GM18907 (cell line): ENCODE measurements around the gene AGT.
"Not testable (repeated sequence)": the region's sequence is repeated elsewhere in the genome, so short reads cannot be mapped to it uniquely, and the experiment has no call there.

ENCODE experiments used
- ATAC-seq: cut with Tn5 transposase; IDR thresholded peaks from one replicate; pipeline ENCODE4 v1.9.1; 2021; ENCODE audit warnings: mild to moderate bottlenecking, moderate library complexity; ENCODE audit not compliant: unreplicated experiment

AGT gene

GRCh38 chr1:230694464-230694863 lies 19.5 kb downstream of the AGT start:
- no peak for ATAC-seq

DNA sequence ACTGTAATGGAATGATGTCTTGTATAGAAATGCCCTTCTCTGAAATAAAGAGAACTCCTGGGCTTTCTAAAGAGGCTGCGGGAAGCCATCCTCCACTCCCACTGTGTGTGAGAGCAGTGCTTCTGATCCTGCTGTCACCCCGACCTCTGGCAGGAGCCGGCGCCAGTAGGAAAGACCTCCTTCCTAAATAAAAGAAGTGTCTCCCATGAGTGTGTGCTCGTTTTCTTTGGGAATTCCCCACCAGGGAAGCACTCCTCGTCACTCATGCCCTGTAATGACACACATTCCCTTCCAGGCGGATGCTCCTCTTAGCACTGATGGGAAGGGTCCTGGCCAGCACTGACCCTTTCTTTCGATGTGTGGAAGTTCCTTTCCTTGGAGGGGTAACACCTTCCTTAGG lies 20.1 kb downstream of the AGT start:
- ATAC-seq: no peak

DNA sequence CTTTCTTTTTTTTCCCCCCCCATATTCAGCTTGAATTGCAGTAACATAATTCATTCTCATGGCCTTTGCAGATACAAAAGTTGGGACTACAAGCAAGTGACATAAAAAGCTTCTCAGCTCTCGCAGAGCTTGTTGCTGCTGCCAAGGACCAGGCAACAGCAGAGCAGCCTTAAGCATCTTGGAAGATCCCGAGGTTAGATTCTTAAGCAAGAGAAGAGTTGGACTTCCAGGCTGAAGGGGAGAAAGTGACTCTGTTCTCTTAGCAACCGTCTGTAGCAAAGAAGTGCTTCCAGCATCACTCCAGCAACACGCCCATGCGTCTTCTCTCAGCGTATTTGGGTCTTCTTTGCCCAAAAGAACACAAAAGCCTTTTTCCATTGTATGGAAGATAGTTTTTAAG lies 20.7 kb downstream of the AGT start:
- ATAC-seq: no peak

- ATAC-seq: no peak
Observed at GRCh38 chr1:230691615-230692014, 22.3 kb downstream of the AGT start.

DNA sequence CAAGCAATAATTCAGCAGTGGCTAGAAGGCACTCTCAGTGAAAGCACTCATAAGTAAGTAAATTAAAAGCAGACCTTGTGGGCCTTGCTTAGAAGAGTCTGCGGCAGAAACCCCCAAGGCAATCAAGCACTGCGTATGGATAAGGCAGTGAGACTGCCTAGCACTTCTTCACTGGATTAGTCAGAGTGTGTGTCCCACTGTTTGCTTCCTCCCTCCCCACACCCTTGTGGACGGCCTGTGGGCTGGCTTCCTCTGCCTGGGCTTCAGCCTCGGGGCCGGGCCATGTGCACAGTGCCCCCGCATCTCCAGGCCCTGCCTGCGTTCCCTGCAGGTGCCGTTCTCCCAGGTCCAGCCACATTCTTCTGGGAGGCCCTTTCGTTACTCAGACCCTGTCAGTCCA lies 23.8 kb downstream of the AGT start:
- no peak for ATAC-seq

GRCh38 chr1:230686747-230687146 lies 27.2 kb downstream of the AGT start:
- ATAC-seq: no peak

DNA sequence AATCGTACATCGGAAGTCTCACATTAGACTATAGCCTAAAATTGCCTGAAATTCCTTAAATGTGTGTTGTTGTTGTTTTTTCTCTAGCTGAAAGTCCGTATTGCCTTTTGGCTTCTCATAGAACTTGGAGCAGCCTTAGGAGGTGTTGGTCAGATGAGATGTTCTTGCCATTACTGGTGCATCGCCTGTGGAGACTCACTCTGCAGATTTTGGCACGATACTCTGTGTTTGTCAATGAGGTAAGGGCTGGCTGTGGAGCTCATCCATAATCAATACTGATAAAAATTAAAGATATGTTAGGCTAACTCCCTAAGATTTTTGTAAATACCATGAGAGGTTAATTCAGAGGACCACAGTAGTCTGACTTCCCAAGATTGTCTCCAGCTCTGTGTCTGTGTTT lies 28.9 kb downstream of the AGT start:
- ATAC-seq: no peak

DNA sequence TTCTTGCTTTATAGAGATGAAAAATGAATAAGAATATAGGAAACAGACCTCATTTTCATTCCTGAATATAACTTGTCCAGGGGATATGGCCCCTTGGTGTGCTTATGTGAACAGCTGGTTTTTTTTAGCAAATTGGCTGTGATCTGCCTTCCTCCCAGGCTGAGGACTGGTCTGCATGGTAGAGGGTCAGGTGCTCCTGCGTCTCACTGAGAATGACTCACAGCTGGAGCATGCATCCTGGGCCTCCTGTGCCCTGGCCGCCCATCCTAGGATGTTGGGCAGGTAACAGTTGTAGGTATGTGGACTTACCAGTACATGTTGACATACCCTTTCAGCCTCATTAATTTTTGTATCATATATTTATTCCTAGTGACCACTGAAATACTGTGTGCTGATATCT lies 29.8 kb downstream of the AGT start:
- ATAC-seq: no peak

- no peak for ATAC-seq
Observed at GRCh38 chr1:230682882-230683610, 30.9 kb downstream of the AGT start.

- ATAC-seq: no peak
Observed at GRCh38 chr1:230682274-230682673, 31.6 kb downstream of the AGT start.

DNA sequence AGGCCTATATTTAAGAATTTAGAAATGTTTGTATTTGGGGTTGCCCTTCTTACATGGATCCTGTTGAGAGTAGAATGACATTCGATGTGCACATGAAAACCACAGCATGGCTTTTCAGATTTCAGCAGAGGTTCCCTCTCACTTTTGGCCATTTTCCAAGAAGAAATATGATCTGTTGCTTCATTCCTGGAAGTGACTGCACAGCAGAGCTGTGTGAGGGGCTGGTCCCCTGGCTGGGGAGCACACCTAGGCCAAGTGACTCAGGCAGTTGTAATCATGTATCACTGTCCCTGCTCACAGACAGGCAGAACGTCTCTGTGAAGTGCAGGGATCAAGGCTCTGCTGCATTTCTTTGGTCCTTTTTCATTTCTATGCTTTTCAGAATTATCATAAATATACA lies 32.3 kb downstream of the AGT start:
- ATAC-seq: no peak

DNA sequence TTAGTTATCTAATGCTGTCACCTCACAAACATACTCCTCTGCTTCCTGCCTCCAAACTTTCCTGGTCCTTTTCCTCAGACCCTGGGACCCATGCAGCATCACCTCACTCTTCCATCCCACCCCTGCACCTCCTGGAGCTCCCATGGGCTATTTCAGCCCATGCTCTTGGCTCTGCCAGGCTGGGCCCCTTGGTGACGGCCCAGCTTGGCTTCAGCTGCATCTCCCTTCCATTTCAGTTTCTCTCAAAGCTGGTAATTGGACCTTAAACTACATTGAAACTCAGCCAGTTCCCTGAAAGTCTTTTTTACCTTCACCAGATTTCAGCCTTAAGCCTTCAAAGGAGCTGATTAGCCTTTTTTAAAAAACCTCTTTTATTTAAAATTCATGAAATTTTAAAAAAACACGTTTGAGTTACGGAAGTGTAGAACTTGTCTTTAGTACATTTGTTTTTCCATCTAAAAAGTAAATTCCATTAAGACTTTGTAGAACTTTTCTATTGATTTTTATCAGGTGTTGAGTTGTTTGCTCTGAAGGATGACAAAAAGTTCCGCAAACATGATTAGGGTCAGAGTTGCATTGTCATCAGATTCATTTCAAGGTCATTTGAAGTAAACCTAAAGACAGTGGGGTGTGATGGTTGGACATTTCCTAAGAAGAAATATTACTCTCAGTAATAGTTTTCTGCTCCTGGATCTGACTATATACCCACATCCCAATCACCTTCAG lies 33.5 kb downstream of the AGT start:
- ATAC-seq: no peak

DNA sequence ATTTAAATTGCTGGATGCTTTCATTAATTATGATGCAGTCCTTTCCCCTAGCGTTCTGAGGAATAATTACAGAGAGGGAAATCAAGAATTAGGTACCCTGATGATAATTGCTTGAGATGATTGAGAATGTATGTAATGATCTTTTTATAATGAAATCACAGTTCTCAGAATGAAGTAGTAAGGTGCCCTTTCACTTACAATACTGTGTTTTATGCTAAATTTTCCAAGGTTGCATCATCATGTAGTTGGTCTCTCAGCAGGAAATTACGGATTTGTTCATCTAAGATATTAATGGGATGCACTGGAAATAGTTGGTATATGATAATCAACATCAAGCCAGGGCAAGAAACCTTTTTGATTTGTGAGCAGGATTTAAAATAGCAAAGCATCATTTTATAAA lies 34.1 kb downstream of the AGT start:
- ATAC-seq: no peak

GRCh38 chr1:230679192-230679591 lies 34.7 kb downstream of the AGT start:
- ATAC-seq: no peak

DNA sequence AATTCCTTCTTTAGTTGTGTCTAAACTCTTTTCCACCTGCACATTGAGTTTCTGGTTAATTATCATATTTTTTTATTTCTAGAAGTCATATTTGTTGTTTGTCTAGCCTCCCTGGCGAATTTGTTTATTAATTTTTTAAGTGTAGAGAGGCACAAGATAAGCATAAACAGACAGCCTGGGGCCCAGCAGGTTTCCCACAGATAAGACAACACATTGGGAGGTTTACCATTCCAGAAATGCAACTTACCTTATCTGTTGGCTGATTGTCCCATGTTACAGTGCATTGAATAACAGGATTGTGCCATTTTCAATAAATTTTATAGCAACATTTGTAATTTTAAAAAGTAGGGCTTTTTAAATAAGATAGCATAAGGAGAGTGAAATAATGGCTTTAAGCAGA lies 36.7 kb downstream of the AGT start:
- no peak for ATAC-seq

DNA sequence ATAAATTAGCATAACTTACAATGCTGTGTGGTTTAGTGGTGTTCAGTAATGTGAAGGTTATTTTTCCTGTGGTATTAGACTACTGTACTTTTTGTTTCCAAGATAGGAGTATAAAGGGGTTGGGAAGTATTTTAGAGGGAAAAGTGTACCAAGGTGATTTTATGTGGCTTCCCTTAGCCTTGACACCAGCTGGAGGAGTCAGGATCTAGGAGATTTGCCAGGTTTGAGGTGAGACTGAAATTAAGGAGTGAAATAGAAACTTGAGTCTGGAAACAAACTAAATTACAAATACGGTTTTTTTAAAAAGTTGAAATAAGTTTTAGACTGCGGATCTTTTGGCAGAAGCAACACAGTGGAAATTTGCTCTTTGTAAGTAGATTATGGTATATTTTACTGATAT lies 39.3 kb downstream of the AGT start:
- no peak for ATAC-seq

DNA sequence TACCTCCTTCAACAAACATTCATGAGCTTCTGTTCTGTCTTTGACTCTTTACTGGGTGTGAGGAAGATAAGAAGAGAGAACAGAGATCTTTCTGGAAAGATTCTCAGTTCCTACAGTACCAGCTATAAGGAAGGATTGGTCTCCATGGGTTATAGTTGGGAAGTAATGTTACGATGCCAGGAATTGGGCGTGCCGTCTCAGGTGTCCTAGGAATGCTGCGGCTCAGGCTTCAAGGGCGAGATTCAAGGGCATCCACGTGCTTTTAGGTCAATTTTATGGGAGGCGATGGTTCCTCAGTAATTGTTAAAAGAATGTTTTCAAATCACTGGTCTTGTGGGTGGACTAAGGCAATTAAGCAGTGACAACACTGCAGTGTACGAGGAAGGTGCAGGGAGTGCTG lies 44.4 kb downstream of the AGT start:
- ATAC-seq: no peak

- no peak for ATAC-seq
Observed at GRCh38 chr1:230668227-230668626, 45.7 kb downstream of the AGT start.

GRCh38 chr1:230661976-230662375 lies 51.9 kb downstream of the AGT start:
- no peak for ATAC-seq

GRCh38 chr1:230658691-230659090 lies 55.2 kb downstream of the AGT start:
- ATAC-seq: no peak

DNA sequence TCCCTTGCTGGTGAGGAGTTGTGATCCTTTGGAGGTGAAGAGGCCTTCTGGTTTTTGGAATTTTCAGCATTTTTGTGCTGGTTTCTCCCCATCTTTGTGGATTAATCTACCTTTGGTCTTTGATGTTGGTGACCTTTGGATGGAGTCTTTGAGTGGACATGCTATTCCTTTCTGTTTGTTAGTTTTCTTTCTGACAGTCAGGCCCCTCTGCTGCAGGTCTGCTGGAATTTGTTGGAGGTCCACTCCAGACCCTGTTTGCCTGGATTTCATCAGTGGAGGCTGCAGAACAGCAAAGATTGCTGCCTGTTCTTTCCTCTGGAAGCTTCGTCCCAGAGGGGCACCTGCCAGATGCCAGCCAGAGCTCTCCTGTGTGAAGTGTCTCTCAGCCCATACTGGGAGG lies 55.8 kb downstream of the AGT start:
- ATAC-seq: not testable (repeated sequence)

DNA sequence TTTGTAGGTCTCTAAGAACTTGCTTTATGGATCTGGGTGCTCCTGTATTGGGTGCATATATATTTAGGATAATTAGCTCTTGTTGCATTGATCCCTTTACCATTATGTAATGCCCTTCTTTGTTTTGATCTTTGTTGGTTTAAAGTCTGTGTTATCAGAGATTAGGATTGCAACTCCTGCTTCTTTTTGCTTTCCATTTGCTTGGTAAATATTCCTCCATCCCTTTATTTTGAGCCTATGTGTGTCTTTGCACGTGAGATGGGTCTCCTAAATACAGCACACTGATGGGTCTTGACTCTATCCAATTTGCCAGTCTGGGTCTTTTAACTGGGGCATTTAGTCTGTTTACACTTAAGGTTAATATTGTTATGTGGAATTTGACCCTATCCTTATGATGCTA lies 57.2 kb downstream of the AGT start:
- not testable (repeated sequence) for ATAC-seq
